GM12801 (cell line): Measurements from ENCODE around the gene PPFIBP2.

Experiments used
- CTCF ChIP-seq: IDR thresholded peaks from one replicate; pipeline ENCODE4 v1.5.1; 2011; ENCODE audit warnings: control low read depth; ENCODE audit not compliant: insufficient read length; ENCODE audit errors: extremely low read depth

Gene PPFIBP2

GRCh38 chr11:7666292-7666866, 152.6 kb downstream of the PPFIBP2 start:
- no peak for TF ChIP-seq CTCF

- TF ChIP-seq CTCF, result no peak
Observed at GRCh38 chr11:7667460-7667859, 153.7 kb downstream of the PPFIBP2 start.

- no peak for TF ChIP-seq CTCF
Observed at GRCh38 chr11:7668464-7668863, 154.7 kb downstream of the PPFIBP2 start.

GRCh38 chr11:7668911-7669310, 155.1 kb downstream of the PPFIBP2 start:
- TF ChIP-seq CTCF, result no peak

- TF ChIP-seq CTCF, result no peak
Observed at GRCh38 chr11:7670641-7671040, 156.8 kb downstream of the PPFIBP2 start.

- no peak for TF ChIP-seq CTCF
Observed at GRCh38 chr11:7671347-7672215, 157.8 kb downstream of the PPFIBP2 start.

GRCh38 chr11:7672276-7672959, 158.6 kb downstream of the PPFIBP2 start:
- TF ChIP-seq CTCF, result no peak
